SK-N-SH treated with all-trans-retinoic acid at 6 μM for 48 hours (cell line): ENCODE measurements around the gene TTLL8.

ENCODE experiments used
- ATAC-seq: fragments of 200-7000 bp; cut with Tn5 transposase; 3 replicates; pipeline ENCODE4 v1.9.1; 2020; ENCODE audit warnings: mild to moderate bottlenecking, moderate library complexity
- ARNTL ChIP-seq: fragments of 450-650 bp; formaldehyde crosslinking; IDR thresholded peaks from 2 replicates; pipeline ENCODE4 v1.5.0; 2020; ENCODE audit warnings: low read depth, mild to moderate bottlenecking, moderate library complexity, borderline replicate concordance
- BACH2 ChIP-seq: fragments of 250-450 bp; sonication (Bioruptor Pico); IDR thresholded peaks from 2 replicates; pipeline ENCODE4 v1.9.0; 2021; ENCODE audit warnings: mild to moderate bottlenecking, borderline replicate concordance
- CREB5 ChIP-seq: fragments of 250-450 bp; sonication (Bioruptor Pico); IDR thresholded peaks from 2 replicates; pipeline ENCODE4 v1.5.1; 2020; ENCODE audit warnings: low read depth, mild to moderate bottlenecking, moderate library complexity
- CSDC2 ChIP-seq: fragments of 250-450 bp; sonication (Bioruptor Pico); IDR thresholded peaks from 2 replicates; pipeline ENCODE4 v1.5.0; 2020; ENCODE audit warnings: mild to moderate bottlenecking, moderate library complexity
- ESRRG ChIP-seq: fragments of 250-450 bp; sonication (Bioruptor Pico); IDR thresholded peaks from 2 replicates; pipeline ENCODE4 v1.6.1; 2021; ENCODE audit warnings: mild to moderate bottlenecking
- GLIS3 ChIP-seq: fragments of 250-450 bp; sonication (Bioruptor Pico); IDR thresholded peaks from 2 replicates; pipeline ENCODE4 v1.5.0; 2020; ENCODE audit warnings: mild to moderate bottlenecking, moderate library complexity
- ISL1 ChIP-seq: fragments of 250-450 bp; sonication (Bioruptor Pico); IDR thresholded peaks from 2 replicates; pipeline ENCODE4 v2.1.2; 2022; ENCODE audit warnings: mild to moderate bottlenecking, moderate library complexity
- OSR1 ChIP-seq: fragments of 250-450 bp; sonication (Bioruptor Pico); IDR thresholded peaks from 2 replicates; pipeline ENCODE4 v1.8.0; 2022; ENCODE audit warnings: moderate library complexity, mild to moderate bottlenecking, inconsistent platforms
- PPARA ChIP-seq: fragments of 250-450 bp; sonication (Bioruptor Pico); IDR thresholded peaks from 2 replicates; pipeline ENCODE4 v1.5.0; 2020; ENCODE audit warnings: mild to moderate bottlenecking, borderline replicate concordance
- SNAI2 ChIP-seq: fragments of 250-450 bp; sonication (Bioruptor Pico); IDR thresholded peaks from 2 replicates; pipeline ENCODE4 v1.5.0; 2020; ENCODE audit warnings: mild to moderate bottlenecking, moderate library complexity
- TCF4 ChIP-seq: fragments of 250-450 bp; sonication (Bioruptor Pico); IDR thresholded peaks from 2 replicates; pipeline ENCODE4 v1.8.0; 2021; ENCODE audit warnings: mild to moderate bottlenecking, moderate library complexity, borderline replicate concordance
- TOX ChIP-seq: fragments of 250-450 bp; sonication (Bioruptor Pico); IDR thresholded peaks from 2 replicates; pipeline ENCODE4 v1.8.0; 2021; ENCODE audit warnings: mild to moderate bottlenecking, moderate library complexity, borderline replicate concordance
- ZC3H10 ChIP-seq: fragments of 250-450 bp; sonication (Bioruptor Pico); IDR thresholded peaks from 2 replicates; pipeline ENCODE4 v1.5.1; 2021; ENCODE audit warnings: mild to moderate bottlenecking, moderate library complexity
- ZFP3 ChIP-seq: fragments of 250-450 bp; sonication (Bioruptor Pico); IDR thresholded peaks from 2 replicates; pipeline ENCODE4 v1.5.0; 2020; ENCODE audit warnings: mild to moderate bottlenecking, moderate library complexity
- ZFP30 ChIP-seq: fragments of 450-650 bp; formaldehyde crosslinking; IDR thresholded peaks from 2 replicates; pipeline ENCODE4 v1.5.0; 2022; ENCODE audit warnings: mild to moderate bottlenecking, moderate library complexity
- ZNF565 ChIP-seq: fragments of 450-650 bp; formaldehyde crosslinking; conservative IDR thresholded peaks from 2 replicates; pipeline ENCODE4 v1.5.0; 2020; ENCODE audit warnings: low read depth, mild to moderate bottlenecking, moderate library complexity
- ZNF70 ChIP-seq: fragments of 450-650 bp; formaldehyde crosslinking; IDR thresholded peaks from 2 replicates; pipeline ENCODE4 v1.5.0; 2020; ENCODE audit warnings: mild to moderate bottlenecking, moderate library complexity
- ZNF8 ChIP-seq: fragments of 450-650 bp; formaldehyde crosslinking; IDR thresholded peaks from 2 replicates; pipeline ENCODE4 v1.5.0; 2020; ENCODE audit warnings: mild to moderate bottlenecking, moderate library complexity
- TF ChIP-seq, protein P1 (sequence below): fragments of 250-450 bp; sonication (Bioruptor Pico); IDR thresholded peaks from 2 replicates; pipeline ENCODE4 v1.5.0; 2020; ENCODE audit warnings: mild to moderate bottlenecking, moderate library complexity
- TF ChIP-seq, protein P2 (sequence below): fragments of 250-450 bp; sonication (Bioruptor Pico); IDR thresholded peaks from 2 replicates; pipeline ENCODE4 v1.8.0; 2020; ENCODE audit warnings: mild to moderate bottlenecking, moderate library complexity, borderline replicate concordance
- TF ChIP-seq, protein P3 (sequence below): fragments of 250-450 bp; sonication (Bioruptor Pico); IDR thresholded peaks from 2 replicates; pipeline ENCODE4 v1.5.1; 2021; ENCODE audit warnings: mild to moderate bottlenecking, moderate library complexity

TTLL8 gene

GRCh38 chr22:50046481-50047245 is 11.4 kb downstream of the TTLL8 start:
- no peak for TF ChIP-seq CREB5 (CRISPR knock-in tag)
- TF ChIP-seq PPARA, result no peak
- TF ChIP-seq OSR1, result no peak
- no peak for TF ChIP-seq SNAI2 (CRISPR knock-in tag)
- no peak for TF ChIP-seq ZC3H10 (CRISPR knock-in tag)
- TF ChIP-seq, protein P1, sequence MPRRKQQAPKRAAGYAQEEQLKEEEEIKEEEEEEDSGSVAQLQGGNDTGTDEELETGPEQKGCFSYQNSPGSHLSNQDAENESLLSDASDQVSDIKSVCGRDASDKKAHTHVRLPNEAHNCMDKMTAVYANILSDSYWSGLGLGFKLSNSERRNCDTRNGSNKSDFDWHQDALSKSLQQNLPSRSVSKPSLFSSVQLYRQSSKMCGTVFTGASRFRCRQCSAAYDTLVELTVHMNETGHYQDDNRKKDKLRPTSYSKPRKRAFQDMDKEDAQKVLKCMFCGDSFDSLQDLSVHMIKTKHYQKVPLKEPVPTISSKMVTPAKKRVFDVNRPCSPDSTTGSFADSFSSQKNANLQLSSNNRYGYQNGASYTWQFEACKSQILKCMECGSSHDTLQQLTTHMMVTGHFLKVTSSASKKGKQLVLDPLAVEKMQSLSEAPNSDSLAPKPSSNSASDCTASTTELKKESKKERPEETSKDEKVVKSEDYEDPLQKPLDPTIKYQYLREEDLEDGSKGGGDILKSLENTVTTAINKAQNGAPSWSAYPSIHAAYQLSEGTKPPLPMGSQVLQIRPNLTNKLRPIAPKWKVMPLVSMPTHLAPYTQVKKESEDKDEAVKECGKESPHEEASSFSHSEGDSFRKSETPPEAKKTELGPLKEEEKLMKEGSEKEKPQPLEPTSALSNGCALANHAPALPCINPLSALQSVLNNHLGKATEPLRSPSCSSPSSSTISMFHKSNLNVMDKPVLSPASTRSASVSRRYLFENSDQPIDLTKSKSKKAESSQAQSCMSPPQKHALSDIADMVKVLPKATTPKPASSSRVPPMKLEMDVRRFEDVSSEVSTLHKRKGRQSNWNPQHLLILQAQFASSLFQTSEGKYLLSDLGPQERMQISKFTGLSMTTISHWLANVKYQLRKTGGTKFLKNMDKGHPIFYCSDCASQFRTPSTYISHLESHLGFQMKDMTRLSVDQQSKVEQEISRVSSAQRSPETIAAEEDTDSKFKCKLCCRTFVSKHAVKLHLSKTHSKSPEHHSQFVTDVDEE (CRISPR knock-in tag), result no peak
- TF ChIP-seq TOX (CRISPR knock-in tag), result no peak
- no peak for TF ChIP-seq TCF4
- TF ChIP-seq ZNF8 (CRISPR knock-in tag), result no peak
- TF ChIP-seq GLIS3, result no peak
- no peak for TF ChIP-seq ZNF565 (CRISPR knock-in tag)
- TF ChIP-seq ZFP3, result no peak
- TF ChIP-seq ESRRG (CRISPR knock-in tag), result no peak
- TF ChIP-seq BACH2 (CRISPR knock-in tag), result no peak
- TF ChIP-seq CSDC2 (CRISPR knock-in tag), result no peak

GRCh38 chr22:50046019-50046415 is 12.1 kb downstream of the TTLL8 start:
- TF ChIP-seq, protein P2, sequence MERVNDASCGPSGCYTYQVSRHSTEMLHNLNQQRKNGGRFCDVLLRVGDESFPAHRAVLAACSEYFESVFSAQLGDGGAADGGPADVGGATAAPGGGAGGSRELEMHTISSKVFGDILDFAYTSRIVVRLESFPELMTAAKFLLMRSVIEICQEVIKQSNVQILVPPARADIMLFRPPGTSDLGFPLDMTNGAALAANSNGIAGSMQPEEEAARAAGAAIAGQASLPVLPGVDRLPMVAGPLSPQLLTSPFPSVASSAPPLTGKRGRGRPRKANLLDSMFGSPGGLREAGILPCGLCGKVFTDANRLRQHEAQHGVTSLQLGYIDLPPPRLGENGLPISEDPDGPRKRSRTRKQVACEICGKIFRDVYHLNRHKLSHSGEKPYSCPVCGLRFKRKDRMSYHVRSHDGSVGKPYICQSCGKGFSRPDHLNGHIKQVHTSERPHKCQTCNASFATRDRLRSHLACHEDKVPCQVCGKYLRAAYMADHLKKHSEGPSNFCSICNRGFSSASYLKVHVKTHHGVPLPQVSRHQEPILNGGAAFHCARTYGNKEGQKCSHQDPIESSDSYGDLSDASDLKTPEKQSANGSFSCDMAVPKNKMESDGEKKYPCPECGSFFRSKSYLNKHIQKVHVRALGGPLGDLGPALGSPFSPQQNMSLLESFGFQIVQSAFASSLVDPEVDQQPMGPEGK (CRISPR knock-in tag), result no peak
- TF ChIP-seq SNAI2 (CRISPR knock-in tag) (no peak), ZFP3 (no peak), ZNF70 (no peak), BACH2 (CRISPR knock-in tag) (no peak), ARNTL (CRISPR knock-in tag) (no peak), TOX (CRISPR knock-in tag) (no peak), ISL1 (no peak), GLIS3 (no peak)
- TF ChIP-seq, protein P3, sequence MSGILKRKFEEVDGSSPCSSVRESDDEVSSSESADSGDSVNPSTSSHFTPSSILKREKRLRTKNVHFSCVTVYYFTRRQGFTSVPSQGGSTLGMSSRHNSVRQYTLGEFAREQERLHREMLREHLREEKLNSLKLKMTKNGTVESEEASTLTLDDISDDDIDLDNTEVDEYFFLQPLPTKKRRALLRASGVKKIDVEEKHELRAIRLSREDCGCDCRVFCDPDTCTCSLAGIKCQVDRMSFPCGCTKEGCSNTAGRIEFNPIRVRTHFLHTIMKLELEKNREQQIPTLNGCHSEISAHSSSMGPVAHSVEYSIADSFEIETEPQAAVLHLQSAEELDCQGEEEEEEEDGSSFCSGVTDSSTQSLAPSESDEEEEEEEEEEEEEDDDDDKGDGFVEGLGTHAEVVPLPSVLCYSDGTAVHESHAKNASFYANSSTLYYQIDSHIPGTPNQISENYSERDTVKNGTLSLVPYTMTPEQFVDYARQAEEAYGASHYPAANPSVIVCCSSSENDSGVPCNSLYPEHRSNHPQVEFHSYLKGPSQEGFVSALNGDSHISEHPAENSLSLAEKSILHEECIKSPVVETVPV, result no peak

More at GRCh38 chr22:50046481-50047245, 11.4 kb downstream of the TTLL8 start:
- no peak for ATAC-seq

GRCh38 chr22:50045211-50046018 is 12.7 kb downstream of the TTLL8 start:
- no peak; the same call in none of the 3 replicates for ATAC-seq
- TF ChIP-seq CREB5 (CRISPR knock-in tag) (no peak), PPARA (no peak), ZNF70 (no peak), ZFP30 (CRISPR knock-in tag) (no peak), ARNTL (CRISPR knock-in tag) (no peak), ZNF565 (CRISPR knock-in tag) (no peak), CSDC2 (CRISPR knock-in tag) (no peak), ZNF8 (CRISPR knock-in tag) (no peak), TOX (CRISPR knock-in tag) (no peak), SNAI2 (CRISPR knock-in tag) (no peak), ISL1 (no peak), GLIS3 (no peak)
- TF ChIP-seq, protein P1 (CRISPR knock-in tag), result no peak
- TF ChIP-seq, protein P3, result no peak

More at GRCh38 chr22:50046019-50046415, 12.1 kb downstream of the TTLL8 start:
- ATAC-seq, result no peak
